HG02798 (cell line): Measurements from ENCODE around the gene WDR20.
"Not testable (repeated sequence)": the region's sequence is repeated elsewhere in the genome, so short reads cannot be mapped to it uniquely, and the experiment has no call there.

Source experiments
- ATAC-seq: cut with Tn5 transposase; IDR thresholded peaks from one replicate; pipeline ENCODE4 v1.9.1; 2021; ENCODE audit warnings: mild to moderate bottlenecking; ENCODE audit not compliant: unreplicated experiment, poor library complexity

WDR20 gene

GRCh38 chr14:102139286-102140026, at the start of gene WDR20:
Gene WDR20, plus strand, starts transcription at chr14:102139897. Its CDS starts 27 bp downstream, at chr14:102139924.
- ATAC-seq = peak; percentile 96

- no peak for ATAC-seq
Measured at GRCh38 chr14:102090713-102091112, 49.0 kb upstream of the WDR20 start.

GRCh38 chr14:102092806-102093205, 46.9 kb upstream of the WDR20 start:
- ATAC-seq = no peak

- ATAC-seq = no peak
Measured at GRCh38 chr14:102094101-102094500, 45.6 kb upstream of the WDR20 start.

GRCh38 chr14:102095231-102095870, 44.3 kb upstream of the WDR20 start:
- ATAC-seq = no peak

- no peak for ATAC-seq
Measured at GRCh38 chr14:102095871-102096568, 43.7 kb upstream of the WDR20 start.

GRCh38 chr14:102096569-102097188, 43.0 kb upstream of the WDR20 start:
- no peak for ATAC-seq

- no peak for ATAC-seq
Measured at GRCh38 chr14:102097441-102098135, 42.1 kb upstream of the WDR20 start.

- no peak for ATAC-seq
Measured at GRCh38 chr14:102103062-102103695, 36.5 kb upstream of the WDR20 start.

GRCh38 chr14:102105369-102105768, 34.3 kb upstream of the WDR20 start:
- ATAC-seq = no peak

GRCh38 chr14:102109332-102109731, 30.4 kb upstream of the WDR20 start:
- ATAC-seq = not testable (repeated sequence)

GRCh38 chr14:102111101-102111500, 28.6 kb upstream of the WDR20 start:
- no peak for ATAC-seq

- ATAC-seq = no peak
Measured at GRCh38 chr14:102116361-102117180, 23.1 kb upstream of the WDR20 start.

GRCh38 chr14:102117852-102118251, 21.8 kb upstream of the WDR20 start:
- ATAC-seq = no peak

- ATAC-seq = no peak
Measured at GRCh38 chr14:102120888-102121287, 18.8 kb upstream of the WDR20 start.

GRCh38 chr14:102121567-102121966, 18.1 kb upstream of the WDR20 start:
- ATAC-seq = no peak

- no peak for ATAC-seq
Measured at GRCh38 chr14:102124419-102124818, 15.3 kb upstream of the WDR20 start.

GRCh38 chr14:102125546-102125945, 14.2 kb upstream of the WDR20 start:
- no peak for ATAC-seq
